Renal pelvis (tissue), 12 donors: ENCODE data around the gene LRRTM3. TPM values are rescaled to one million over a fixed set of nuclear protein-coding genes. Genes with fewer than 3 reads are reported as not detected.

Experiments used
- DNase-seq: peaks from one replicate; pipeline ENCODE4 v3.0.0-alpha.2; 2013
- long read RNA-seq, 16 experiments: transcript quantifications; one replicate each; lab custom pipeline, GENCODE V29; 2026
- polyA plus RNA-seq, 3 donors: library from polyadenylated mRNA; unstranded; fragments of 120-200 nt; gene quantifications; one replicate each; pipeline ENCODE4 v1.2.1, GENCODE V29; 2013; ENCODE audit not compliant: insufficient read length in 3 of 3

The LRRTM3 gene
- polyA plus RNA-seq: 1 to 10 TPM; 3.5 to 5.3 (median 5.0) TPM
- long read RNA-seq, donor 1, full-length matches to known transcripts: 1 of 1 reads
- long read RNA-seq, donor 1, partial matches to known transcripts: 0 of 1 reads
- long read RNA-seq, donor 1, other reads (novel, unspliced or antisense): 0 of 1 reads
- long read RNA-seq, donor 2, full-length matches to known transcripts: 3 of 3 reads
- long read RNA-seq, donor 2, partial matches to known transcripts: 0 of 3 reads
- long read RNA-seq, donor 2, other reads (novel, unspliced or antisense): 0 of 3 reads
- long read RNA-seq, donor 3: 0 reads
- long read RNA-seq, donor 4: 0 reads
- long read RNA-seq, donor 5, full-length matches to known transcripts: 1 of 1 reads
- long read RNA-seq, donor 5, partial matches to known transcripts: 0 of 1 reads
- long read RNA-seq, donor 5, other reads (novel, unspliced or antisense): 0 of 1 reads
- long read RNA-seq, donor 6: 0 reads
- long read RNA-seq, donor 7, full-length matches to known transcripts: 1 of 1 reads
- long read RNA-seq, donor 7, partial matches to known transcripts: 0 of 1 reads
- long read RNA-seq, donor 7, other reads (novel, unspliced or antisense): 0 of 1 reads
- long read RNA-seq, donor 8: 0 reads
- long read RNA-seq, donor 9: 0 reads
- long read RNA-seq, donor 10: 0 reads
- long read RNA-seq, donor 11: 0 reads
- long read RNA-seq, donor 12: 0 reads
- long read RNA-seq, donor 13: 0 reads
- long read RNA-seq, donor 14: 0 reads
- long read RNA-seq, donor 15: 0 reads
- long read RNA-seq, donor 16: 0 reads

GRCh38 chr10:66925896-66926715 lies at the start of gene LRRTM3:
LRRTM3 (plus strand) TSS chr10:66926036.
- peak; percentile 82 for DNase-seq

- DNase-seq: no peak
These were observed 48.5 kb upstream of the LRRTM3 start for GRCh38 chr10:66877361-66877760.

- no peak for DNase-seq
These were observed 45.5 kb upstream of the LRRTM3 start for GRCh38 chr10:66880292-66880691.

- DNase-seq: no peak
These were observed 45.0 kb upstream of the LRRTM3 start for GRCh38 chr10:66880826-66881225.

GRCh38 chr10:66881814-66882213 lies 44.0 kb upstream of the LRRTM3 start:
- no peak for DNase-seq

- DNase-seq: no peak
These were observed 43.6 kb upstream of the LRRTM3 start for GRCh38 chr10:66882271-66882670.

GRCh38 chr10:66886848-66887247 lies 39.0 kb upstream of the LRRTM3 start:
- DNase-seq: no peak

- DNase-seq: no peak
These were observed 37.6 kb upstream of the LRRTM3 start for GRCh38 chr10:66888237-66888636.

- DNase-seq: no peak
These were observed 33.0 kb upstream of the LRRTM3 start for GRCh38 chr10:66892871-66893270.

GRCh38 chr10:66910671-66911070 lies 15.2 kb upstream of the LRRTM3 start:
- DNase-seq: no peak

- no peak for DNase-seq
These were observed 9.8 kb upstream of the LRRTM3 start for GRCh38 chr10:66916030-66916429.

- DNase-seq: no peak
These were observed 8.7 kb upstream of the LRRTM3 start for GRCh38 chr10:66917104-66917503.

GRCh38 chr10:66919248-66919647 lies 6.6 kb upstream of the LRRTM3 start:
- DNase-seq: no peak

GRCh38 chr10:66924674-66925345 lies 1.0 kb upstream of the LRRTM3 start:
- no peak for DNase-seq

- peak; percentile 45 for DNase-seq
These were observed 463 bp upstream of the LRRTM3 start for GRCh38 chr10:66925373-66925772.

GRCh38 chr10:66926841-66927240 lies 1.0 kb downstream of the LRRTM3 start:
- DNase-seq: no peak

- DNase-seq: no peak
These were observed 1.6 kb downstream of the LRRTM3 start for GRCh38 chr10:66927251-66927935.

- no peak for DNase-seq
These were observed 2.3 kb downstream of the LRRTM3 start for GRCh38 chr10:66927971-66928770.

GRCh38 chr10:66928776-66929175 lies 2.9 kb downstream of the LRRTM3 start:
- no peak for DNase-seq

- DNase-seq: no peak
These were observed 3.5 kb downstream of the LRRTM3 start for GRCh38 chr10:66929375-66929774.
